Measurements from ENCODE around the gene LRCH3. TPM values are rescaled to one million over a fixed set of nuclear protein-coding genes. Genes with fewer than 3 reads are reported as not detected.
"Not testable (repeated sequence)": the region's sequence is repeated elsewhere in the genome, so short reads cannot be mapped to it uniquely, and the experiment has no call there.

The LRCH3 gene
- total RNA-seq, 1 donor, result 149 TPM

- H3K4me3 ChIP-seq (ENCODE audit: low read depth, low read length), result no peak overlapping the region
- no peak for DNase-seq (ENCODE audit: low read depth)
- TF ChIP-seq CTCF (IDR thresholded peaks at IDR 0.05; ENCODE audit: insufficient read depth, low read depth, low read length), result no peak
These were observed 110.6 kb downstream of the LRCH3 start for GRCh38 chr3:197901626-197902025.

GRCh38 chr3:197906023-197906849 lies 115.2 kb downstream of the LRCH3 start:
- peak; percentile 96 for TF ChIP-seq CTCF (IDR thresholded peaks at IDR 0.05; ENCODE audit: insufficient read depth, low read depth, low read length)
- DNase-seq (ENCODE audit: low read depth), result peak; percentile 91
- no peak overlapping the region for H3K4me3 ChIP-seq (ENCODE audit: low read depth, low read length)

- no peak for TF ChIP-seq CTCF (IDR thresholded peaks at IDR 0.05; ENCODE audit: insufficient read depth, low read depth, low read length)
- no peak for DNase-seq (ENCODE audit: low read depth)
These were observed 115.8 kb downstream of the LRCH3 start for GRCh38 chr3:197906850-197907187.

DNA sequence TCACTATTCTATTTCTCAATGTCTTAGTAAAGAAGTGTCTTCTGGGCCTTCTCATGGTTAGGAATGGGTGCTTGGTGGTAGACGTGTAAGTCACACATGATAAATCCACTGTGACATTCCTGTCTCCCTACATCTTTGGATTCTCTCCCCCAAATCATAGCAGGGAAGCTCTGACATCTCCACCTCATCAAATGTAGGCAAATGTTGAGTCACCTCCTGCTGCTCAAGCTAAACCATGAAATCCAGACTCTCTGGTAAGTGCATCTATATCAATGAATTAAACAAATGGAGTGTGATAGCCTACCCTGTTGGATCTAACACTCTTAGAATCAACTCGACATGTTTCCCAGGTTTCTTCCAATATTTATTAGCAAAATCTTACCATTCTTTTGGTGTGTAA lies 116.1 kb downstream of the LRCH3 start:
- DNase-seq (ENCODE audit: low read depth), result no peak
- H3K4me3 ChIP-seq (ENCODE audit: low read depth, low read length), result no peak overlapping the region
- no peak for TF ChIP-seq CTCF (IDR thresholded peaks at IDR 0.05; ENCODE audit: insufficient read depth, low read depth, low read length)

More at GRCh38 chr3:197906850-197907187, 115.8 kb downstream of the LRCH3 start:
- H3K4me3 ChIP-seq (ENCODE audit: low read depth, low read length), result no peak overlapping the region

DNA sequence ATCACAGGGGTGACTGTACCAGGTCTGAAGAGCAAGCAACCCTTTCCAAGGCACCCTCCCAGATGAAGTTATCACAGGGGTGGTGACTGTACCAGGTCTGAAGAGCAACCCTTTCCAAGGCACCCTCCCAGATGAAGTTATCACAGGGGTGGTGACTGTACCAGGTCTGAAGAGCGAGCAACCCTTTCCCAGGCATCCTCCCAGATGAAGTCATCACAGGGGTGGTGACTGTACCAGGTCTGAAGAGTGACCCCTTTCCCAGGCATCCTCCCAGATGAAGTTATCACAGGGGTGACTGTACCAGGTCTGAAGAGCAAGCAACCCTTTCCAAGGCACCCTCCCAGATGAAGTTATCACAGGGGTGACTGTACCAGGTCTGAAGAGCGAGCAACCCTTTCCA lies 117.5 kb downstream of the LRCH3 start:
- not testable (repeated sequence) for DNase-seq (ENCODE audit: low read depth); H3K4me3 ChIP-seq (ENCODE audit: low read depth, low read length)

- TF ChIP-seq CTCF (IDR thresholded peaks at IDR 0.05; ENCODE audit: insufficient read depth, low read depth, low read length), result no peak
These were observed 118.1 kb downstream of the LRCH3 start for GRCh38 chr3:197908957-197909701.

GRCh38 chr3:197912741-197913476 lies 121.9 kb downstream of the LRCH3 start:
- TF ChIP-seq CTCF (IDR thresholded peaks at IDR 0.05; ENCODE audit: insufficient read depth, low read depth, low read length), result no peak
- peak; percentile 18 for DNase-seq (ENCODE audit: low read depth)
- H3K4me3 ChIP-seq (ENCODE audit: low read depth, low read length), result no peak overlapping the region

More at GRCh38 chr3:197908957-197909701, 118.1 kb downstream of the LRCH3 start:
- no peak overlapping the region for H3K4me3 ChIP-seq (ENCODE audit: low read depth, low read length)
- DNase-seq (ENCODE audit: low read depth), result no peak
